SIG-M5 treated with dmso at 0.1 percent for 504 hours (cell line): Measurements from ENCODE around the gene EIF3F.

Experiments
- DNase-seq: peaks from one replicate; lab custom pipeline; 2025; ENCODE audit not compliant: unreplicated experiment; lab: John Stamatoyannopoulos, UW

EIF3F gene

GRCh38 chr11:7986768-7987559, at the start of gene EIF3F:
EIF3F (plus strand) TSS chr11:7987337; CDS start chr11:7987353, 16 bp downstream.
- DNase-seq, result peak; percentile 99

GRCh38 chr11:7941146-7941545, 46.0 kb upstream of the EIF3F start:
- no peak for DNase-seq

- no peak for DNase-seq
Measured at GRCh38 chr11:7941608-7942007, 45.5 kb upstream of the EIF3F start, which contains the start of gene OR10A3. OR10A3 (minus strand) TSS chr11:7941708; CDS start chr11:7939520, 2,188 bp downstream.

- no peak for DNase-seq
Measured at GRCh38 chr11:7944123-7944522, 43.0 kb upstream of the EIF3F start.

- no peak for DNase-seq
Measured at GRCh38 chr11:7949934-7950333, 37.2 kb upstream of the EIF3F start.

GRCh38 chr11:7955191-7955590, 31.9 kb upstream of the EIF3F start:
- no peak for DNase-seq

- DNase-seq, result no peak
Measured at GRCh38 chr11:7964261-7964660, 22.9 kb upstream of the EIF3F start.

GRCh38 chr11:7964873-7965272, 22.3 kb upstream of the EIF3F start:
- DNase-seq, result no peak

GRCh38 chr11:7965386-7965785, 21.8 kb upstream of the EIF3F start, which contains the start of gene NLRP10:
NLRP10 (minus strand) TSS chr11:7965447; CDS start chr11:7963495, 1,952 bp downstream.
- no peak for DNase-seq

GRCh38 chr11:7967097-7967496, 20.0 kb upstream of the EIF3F start:
- no peak for DNase-seq

- DNase-seq, result no peak
Measured at GRCh38 chr11:7967826-7968225, 19.3 kb upstream of the EIF3F start.

GRCh38 chr11:7968686-7969085, 18.5 kb upstream of the EIF3F start:
- DNase-seq, result no peak

GRCh38 chr11:7969756-7970646, 17.1 kb upstream of the EIF3F start:
- DNase-seq, result no peak

- DNase-seq, result no peak
Measured at GRCh38 chr11:7971846-7972245, 15.3 kb upstream of the EIF3F start.

GRCh38 chr11:7973011-7973410, 14.1 kb upstream of the EIF3F start:
- no peak for DNase-seq

GRCh38 chr11:7974668-7975067, 12.5 kb upstream of the EIF3F start:
- DNase-seq, result no peak

GRCh38 chr11:7977232-7977917, 9.8 kb upstream of the EIF3F start:
- DNase-seq, result no peak

- DNase-seq, result no peak
Measured at GRCh38 chr11:7981619-7982157, 5.4 kb upstream of the EIF3F start.

- DNase-seq, result no peak
Measured at GRCh38 chr11:7982582-7983119, 4.5 kb upstream of the EIF3F start.

- DNase-seq, result no peak
Measured at GRCh38 chr11:7983832-7984590, 3.1 kb upstream of the EIF3F start.
